Muscle of leg (tissue), 11 donors: ENCODE results near the gene LTBP1. TPM values are rescaled to one million over a fixed set of nuclear protein-coding genes. Genes with fewer than 3 reads are reported as not detected.
"Not testable (repeated sequence)": the region's sequence is repeated elsewhere in the genome, so short reads cannot be mapped to it uniquely, and the experiment has no call there.

ENCODE experiments used
- DNase-seq: peaks from one replicate; pipeline ENCODE4 v3.0.0; 2013
- H3K27ac ChIP-seq: one replicate; pipeline ENCODE4 v1.5.1; 2013; ENCODE audit warnings: mild to moderate bottlenecking, low read length, control low read depth
- H3K27me3 ChIP-seq: one replicate; pipeline ENCODE4 v1.6.1; 2013; ENCODE audit warnings: low read length; ENCODE audit not compliant: control insufficient read depth, insufficient read depth
- H3K36me3 ChIP-seq: one replicate; pipeline ENCODE4 v1.6.1; 2013; ENCODE audit warnings: low read length; ENCODE audit not compliant: control insufficient read depth, insufficient read depth
- H3K4me1 ChIP-seq: one replicate; pipeline ENCODE4 v1.6.1; 2013; ENCODE audit warnings: low read length; ENCODE audit not compliant: control insufficient read depth, insufficient read depth
- H3K4me3 ChIP-seq: one replicate; pipeline ENCODE4 v1.5.1; 2013; ENCODE audit warnings: low read length, control low read depth
- H3K9me3 ChIP-seq: replicated peaks from 2 replicates; pipeline ENCODE4 v1.6.1; 2013; ENCODE audit warnings: low read depth, low read length; ENCODE audit not compliant: control insufficient read depth
- WGBS: methylation state at CpG from one replicate; pipeline ENCODE4 v1.1.5; 2013; ENCODE audit warnings: missing lambda C conversion rate; ENCODE audit not compliant: insufficient coverage; 5-methylcytosine and 5-hydroxymethylcytosine counted together
- polyA plus RNA-seq, 8 donors: library from polyadenylated mRNA; unstranded; fragments of 120-200 nt; gene quantifications; one replicate each; pipeline versions ENCODE4 v1.2.1 to v1.2.3, GENCODE V29; 2013; ENCODE audit warnings: inconsistent platforms in 1 of 8, low replicate concordance in 1 of 8; ENCODE audit not compliant: insufficient read length in 8 of 8, insufficient read depth in 1 of 8
- total RNA-seq: library from RNA; stranded (reverse); fragments of 120-200 nt; gene quantifications from one replicate; pipeline ENCODE4 v1.2.4, GENCODE V29; 2013

The LTBP1 gene
- total and polyA plus RNA-seq, 9 donors, result 37.5 to 87.3 (median 57.9) TPM

GRCh38 chr2:32910883-32911598, 35.7 kb upstream of the LTBP1 start:
- Histone ChIP-seq H3K4me1 (no peaks in the 10 kb centered on the region), H3K36me3 (no peaks in the 10 kb centered on the region), H3K27me3 (no peaks in the 10 kb centered on the region), H3K9me3 (no peaks in the 10 kb centered on the region), H3K27ac (no peak overlapping the region), H3K4me3 (no peak overlapping the region)
- 70% methylated on average over 3 of the region's 8 CpGs for WGBS
- no peak for DNase-seq

- DNase-seq, result no peak
- WGBS, result no CpG with 5 or more reads among the region's 1 CpG
Observed at GRCh38 chr2:32915694-32916093, 31.1 kb upstream of the LTBP1 start.

DNA sequence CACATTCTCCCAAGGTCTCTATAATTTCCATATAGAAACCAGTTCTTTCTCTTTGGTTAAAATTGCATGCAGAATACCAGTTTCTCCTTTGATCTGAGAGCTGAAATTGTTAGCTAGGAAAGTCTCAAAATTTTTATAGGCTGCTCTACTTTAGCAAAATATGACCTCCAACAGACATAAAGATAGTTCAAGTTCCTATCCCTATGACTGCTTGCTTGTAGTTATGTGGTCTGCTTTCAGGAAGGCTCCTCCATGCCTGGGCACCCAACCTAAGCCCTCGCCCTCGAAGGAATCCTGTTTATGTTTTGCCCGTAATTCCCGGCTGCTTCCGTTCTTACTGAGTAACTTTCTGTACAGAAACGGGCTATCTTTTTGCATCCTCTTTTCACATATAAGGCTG, 28.0 kb upstream of the LTBP1 start:
- H3K9me3 ChIP-seq, result no peaks in the 10 kb centered on the region
- no peak overlapping the region for H3K27ac ChIP-seq
- no peaks in the 10 kb centered on the region for H3K36me3 ChIP-seq
- H3K4me1 ChIP-seq, result no peaks in the 10 kb centered on the region
- no peak for DNase-seq
- WGBS, result 100% methylated on average over 2 of the region's 6 CpGs
- H3K4me3 ChIP-seq, result no peak overlapping the region
- H3K27me3 ChIP-seq, result no peaks in the 10 kb centered on the region

More at GRCh38 chr2:32915694-32916093, 31.1 kb upstream of the LTBP1 start:
- no peaks in the 10 kb centered on the region for H3K36me3 ChIP-seq
- H3K27me3 ChIP-seq, result no peaks in the 10 kb centered on the region
- H3K4me3 ChIP-seq, result no peak overlapping the region
- H3K9me3 ChIP-seq, result no peaks in the 10 kb centered on the region
- no peak overlapping the region for H3K27ac ChIP-seq
- H3K4me1 ChIP-seq, result no peaks in the 10 kb centered on the region

DNA sequence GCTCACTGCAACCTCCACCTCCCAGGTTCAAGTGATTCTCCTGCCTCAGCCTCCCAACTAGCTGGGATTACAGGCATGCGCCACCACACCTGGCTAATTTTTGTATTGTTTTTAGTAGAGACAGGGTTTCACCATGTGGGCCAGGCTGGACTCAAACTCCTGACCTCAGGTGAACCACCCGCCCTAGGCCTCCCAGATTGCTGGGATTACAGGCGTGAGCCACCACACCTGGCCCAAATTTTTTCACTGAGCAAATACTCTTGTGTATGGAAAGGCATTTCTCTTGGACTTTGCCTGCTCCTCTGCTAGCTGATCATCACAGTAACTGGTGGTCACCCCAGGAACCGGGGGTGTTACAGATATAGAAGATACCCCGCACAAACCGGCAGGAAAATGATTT, 26.9 kb upstream of the LTBP1 start:
- H3K27me3 ChIP-seq, H3K27ac ChIP-seq: not testable (repeated sequence)

GRCh38 chr2:32921486-32921885, 25.3 kb upstream of the LTBP1 start:
- not testable (repeated sequence) for H3K27ac ChIP-seq, H3K4me3 ChIP-seq, H3K27me3 ChIP-seq, H3K4me1 ChIP-seq, DNase-seq, H3K9me3 ChIP-seq, H3K36me3 ChIP-seq
- WGBS, result no CpG with 5 or more reads among the region's 5 CpGs

More for the DNA sequence above, 26.9 kb upstream of the LTBP1 start:
- DNase-seq, H3K4me1 ChIP-seq, H3K9me3 ChIP-seq, H3K36me3 ChIP-seq, H3K4me3 ChIP-seq: not testable (repeated sequence)
- WGBS, result no CpG with 5 or more reads among the region's 6 CpGs

DNA sequence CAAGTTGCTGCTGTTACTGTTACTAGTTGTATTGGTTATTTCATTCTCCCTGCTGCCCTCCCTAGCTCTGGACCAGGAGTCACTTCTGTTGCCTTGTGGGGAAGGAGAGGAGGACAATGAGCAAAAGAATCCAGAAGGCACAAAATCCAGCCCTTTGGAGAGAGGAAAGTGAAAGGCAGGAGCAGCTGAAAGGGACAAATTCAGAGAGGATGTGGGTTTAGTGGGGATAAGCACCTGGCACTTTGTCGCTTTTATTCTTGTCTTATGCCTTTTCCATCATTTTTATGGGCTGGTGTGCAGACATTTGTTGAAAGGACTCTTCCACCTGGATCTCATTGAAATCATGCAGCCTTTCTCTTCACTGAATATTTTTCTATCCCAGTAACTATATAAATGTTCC, 24.3 kb upstream of the LTBP1 start:
- Histone ChIP-seq H3K27ac (no peak overlapping the region), H3K4me1 (peaks cover 8% of the 10 kb centered on the region), H3K4me3 (no peak overlapping the region), H3K36me3 (no peaks in the 10 kb centered on the region), H3K27me3 (no peaks in the 10 kb centered on the region), H3K9me3 (no peaks in the 10 kb centered on the region)
- no CpG with 5 or more reads among the region's 1 CpG for WGBS
- no peak for DNase-seq

GRCh38 chr2:32923109-32923508, 23.6 kb upstream of the LTBP1 start:
- no peak overlapping the region for H3K27ac ChIP-seq
- peaks cover 8% of the 10 kb centered on the region for H3K4me1 ChIP-seq
- no peaks in the 10 kb centered on the region for H3K36me3 ChIP-seq
- H3K27me3 ChIP-seq, result no peaks in the 10 kb centered on the region
- no CpG with 5 or more reads among the region's 2 CpGs for WGBS
- DNase-seq, result no peak
- no peaks in the 10 kb centered on the region for H3K9me3 ChIP-seq
- no peak overlapping the region for H3K4me3 ChIP-seq

GRCh38 chr2:32925283-32925815, 21.4 kb upstream of the LTBP1 start:
- Histone ChIP-seq H3K27me3 (no peaks in the 10 kb centered on the region), H3K36me3 (no peaks in the 10 kb centered on the region), H3K4me1 (peaks cover 8% of the 10 kb centered on the region), H3K27ac (no peak overlapping the region), H3K9me3 (no peaks in the 10 kb centered on the region), H3K4me3 (no peak overlapping the region)
- 46% methylated on average over 2 of the region's 5 CpGs for WGBS
- peak; percentile 29 for DNase-seq

DNA sequence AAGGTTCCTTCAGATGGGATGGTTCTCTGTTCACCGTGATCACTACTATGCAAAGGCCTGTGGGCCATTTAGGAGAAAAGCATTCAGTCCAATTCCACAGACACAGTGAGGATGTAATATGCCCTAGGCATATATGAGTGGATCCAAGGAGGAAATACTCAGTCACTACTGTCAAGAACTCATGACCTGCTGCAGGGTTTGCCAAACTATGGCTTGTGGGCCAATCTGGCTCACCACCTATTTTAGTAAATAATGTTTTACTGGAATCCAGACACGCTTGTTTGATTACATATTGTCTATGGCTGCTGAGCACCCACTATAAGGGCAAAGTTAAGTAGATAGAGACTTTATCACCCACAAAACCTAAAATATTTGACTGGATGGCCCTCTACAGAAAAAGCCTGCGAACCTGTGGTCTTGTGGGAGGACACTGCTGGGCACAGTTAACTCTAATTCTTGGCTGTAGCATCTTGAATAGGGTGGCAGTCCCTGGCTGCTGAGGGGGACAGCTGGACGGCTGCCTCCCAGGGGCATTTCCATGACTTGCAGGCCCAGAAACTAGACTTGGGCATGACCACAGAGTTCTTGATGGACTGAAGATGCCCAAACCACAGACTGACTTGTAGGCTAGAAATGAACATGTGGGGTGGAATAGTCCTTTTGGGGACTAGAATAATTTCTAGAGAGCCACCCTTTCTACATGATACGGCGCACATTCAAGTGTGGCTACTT, 20.6 kb upstream of the LTBP1 start:
- Histone ChIP-seq H3K9me3 (no peaks in the 10 kb centered on the region), H3K27me3 (no peaks in the 10 kb centered on the region), H3K27ac (no peak overlapping the region), H3K4me3 (no peak overlapping the region), H3K4me1 (peaks cover 8% of the 10 kb centered on the region), H3K36me3 (no peaks in the 10 kb centered on the region)
- DNase-seq, result no peak
- 96% methylated on average over 2 of the region's 6 CpGs for WGBS

- WGBS, result 13% methylated on average over 1 of the region's 2 CpGs
- peak; percentile 49 for DNase-seq
- no peaks in the 10 kb centered on the region for H3K27me3 ChIP-seq
- no peak overlapping the region for H3K4me3 ChIP-seq
- no peaks in the 10 kb centered on the region for H3K36me3 ChIP-seq
- H3K9me3 ChIP-seq, result no peaks in the 10 kb centered on the region
- no peak overlapping the region for H3K27ac ChIP-seq
- peaks cover 8% of the 10 kb centered on the region for H3K4me1 ChIP-seq
Observed at GRCh38 chr2:32926708-32927084, 20.1 kb upstream of the LTBP1 start.
